IMR-90 (cell line): ENCODE data around the gene ACYP2. TPM values are rescaled to one million over a fixed set of nuclear protein-coding genes. Genes with fewer than 3 reads are reported as not detected.

Experiments
- ATAC-seq: fragments of 200-7000 bp; cut with Tn5 transposase; 2 replicates; pipeline ENCODE4 v1.9.1; 2020; ENCODE audit warnings: low read depth, mild to moderate bottlenecking, moderate library complexity
- BruUV-seq: library from RNA; stranded (reverse); fragments of 400-500 nt; replicated peaks from 2 replicates; lab custom pipeline; 2021; lab: Mats Ljungman, UMichigan
- CTCF ChIA-PET: fragments of 300-600 bp; formaldehyde crosslinking; extraction: SDS; loops from one replicate; lab custom pipeline; 2021; ENCODE audit warnings: antibody characterized with exemption; lab: Yijun Ruan, JAX
- POLR2A ChIA-PET: fragments of 300-600 bp; sonication (Branson Sonifier 250); formaldehyde crosslinking; loops from one replicate; lab custom pipeline; 2022; ENCODE audit warnings: antibody characterized with exemption; ENCODE audit not compliant: unreplicated experiment; lab: Charles Lee
- DNase-seq: peaks from one replicate; pipeline ENCODE4 v3.0.0; 2013
- H2AFZ ChIP-seq: replicated peaks from 2 replicates; pipeline ENCODE3; 2013; ENCODE audit warnings: low read length, mild to moderate bottlenecking; ENCODE audit not compliant: poor library complexity
- H2AK5ac ChIP-seq: 2 replicates; pipeline ENCODE4 v1.6.1; 2013; ENCODE audit warnings: low read depth, low read length, inconsistent platforms
- H2AK9ac ChIP-seq: replicated peaks from 2 replicates; pipeline ENCODE3; 2013; ENCODE audit warnings: mild to moderate bottlenecking, low read depth, low read length, moderate library complexity; ENCODE audit not compliant: poor library complexity
- H2BK120ac ChIP-seq: 2 replicates; pipeline ENCODE4 v1.6.1; 2013; ENCODE audit warnings: low read depth, low read length, inconsistent platforms
- H2BK15ac ChIP-seq: 3 replicates; pipeline ENCODE4 v1.6.1; 2013; ENCODE audit warnings: low read depth, low read length, inconsistent platforms
- H2BK20ac ChIP-seq: 2 replicates; pipeline ENCODE4 v1.6.1; 2013; ENCODE audit warnings: low read depth, mild to moderate bottlenecking, inconsistent platforms, low read length, moderate library complexity
- H2BK5ac ChIP-seq: 2 replicates; pipeline ENCODE4 v1.6.1; 2013; ENCODE audit warnings: mild to moderate bottlenecking, low read depth, low read length, inconsistent platforms; ENCODE audit not compliant: poor library complexity, severe bottlenecking
- H3K14ac ChIP-seq: replicated peaks from 2 replicates; pipeline ENCODE4 v1.6.1; 2013; ENCODE audit warnings: low read depth, low read length, inconsistent platforms
- H3K18ac ChIP-seq: 2 replicates; pipeline ENCODE4 v1.6.1; 2013; ENCODE audit warnings: low read depth, low read length, control low read depth
- H3K23ac ChIP-seq: 2 replicates; pipeline ENCODE4 v1.6.1; 2013; ENCODE audit warnings: low read depth, low read length, inconsistent platforms
- H3K27ac ChIP-seq: 2 replicates; pipeline ENCODE4 v1.5.1; 2013; ENCODE audit warnings: mild to moderate bottlenecking, control low read depth, low read length; ENCODE audit not compliant: insufficient read depth
- H3K27me3 ChIP-seq: 2 replicates; pipeline ENCODE4 v1.6.1; 2013; ENCODE audit warnings: low read length; ENCODE audit not compliant: control insufficient read depth, insufficient read depth
- H3K36me3 ChIP-seq: 2 replicates; pipeline ENCODE4 v1.6.1; 2013; ENCODE audit warnings: low read length, mixed read lengths; ENCODE audit not compliant: control insufficient read depth, insufficient read depth
- H3K4ac ChIP-seq: 2 replicates; pipeline ENCODE4 v1.6.1; 2013; ENCODE audit warnings: low read depth, low read length, inconsistent platforms
- H3K4me1 ChIP-seq: 2 replicates; pipeline ENCODE4 v1.6.1; 2013; ENCODE audit warnings: low read length, mixed read lengths; ENCODE audit not compliant: control insufficient read depth, insufficient read depth
- H3K4me2 ChIP-seq: 2 replicates; pipeline ENCODE4 v1.6.1; 2013; ENCODE audit warnings: low read depth, mild to moderate bottlenecking, control low read depth, low read length, moderate library complexity
- H3K4me3 ChIP-seq: 2 replicates; pipeline ENCODE4 v1.5.1; 2013; ENCODE audit warnings: low read depth, mild to moderate bottlenecking, control low read depth, low read length, moderate library complexity; ENCODE audit not compliant: insufficient read depth
- H3K56ac ChIP-seq: 2 replicates; pipeline ENCODE4 v1.6.1; 2013; ENCODE audit warnings: low read length, inconsistent platforms; ENCODE audit not compliant: insufficient read depth; ENCODE audit errors: extremely low read depth
- H3K79me1 ChIP-seq, 2 experiments: 2 replicates each; pipeline ENCODE4 v1.6.1; 2013; ENCODE audit warnings: low read length in 2 of 2, inconsistent platforms in 1 of 2, low read depth in 1 of 2
- H3K9ac ChIP-seq: 2 replicates; pipeline ENCODE4 v1.6.1; 2013; ENCODE audit warnings: low read depth, low read length, control low read depth
- H3K9me1 ChIP-seq: 2 replicates; pipeline ENCODE4 v1.6.1; 2013; ENCODE audit warnings: low read length, inconsistent platforms; ENCODE audit not compliant: insufficient read depth
- H3K9me3 ChIP-seq: 2 replicates; pipeline ENCODE4 v1.6.1; 2013; ENCODE audit warnings: low read length; ENCODE audit not compliant: control insufficient read depth, insufficient read depth
- H4K20me1 ChIP-seq: 2 replicates; pipeline ENCODE4 v1.6.1; 2013; ENCODE audit warnings: low read length, inconsistent platforms; ENCODE audit not compliant: insufficient read depth
- H4K5ac ChIP-seq: 2 replicates; pipeline ENCODE4 v1.6.1; 2013; ENCODE audit warnings: mild to moderate bottlenecking, low read depth, low read length, control low read depth
- H4K8ac ChIP-seq, 2 experiments: 2 replicates each; pipeline ENCODE4 v1.6.1; 2013; ENCODE audit warnings: low read depth in 2 of 2, low read length in 2 of 2, control low read depth in 1 of 2, inconsistent platforms in 1 of 2
- H4K91ac ChIP-seq: 2 replicates; pipeline ENCODE4 v1.6.1; 2013; ENCODE audit warnings: low read depth, low read length, inconsistent platforms; ENCODE audit not compliant: insufficient read depth
- FOS ChIP-seq: fragments of 150-350 bp; IDR thresholded peaks from 2 replicates; pipeline ENCODE4 v1.6.1; 2016; ENCODE audit warnings: low read depth, low read length
- POLR2A ChIP-seq: IDR thresholded peaks from 2 replicates; pipeline ENCODE4 v1.6.1; 2012; ENCODE audit warnings: mild to moderate bottlenecking, low read depth, low read length
- RAD21 ChIP-seq: IDR thresholded peaks from 2 replicates; pipeline ENCODE4 v1.6.1; 2012; ENCODE audit warnings: low read length, improper control_type of control experiment
- SMC3 ChIP-seq: fragments of 150-350 bp; IDR thresholded peaks from 2 replicates; pipeline ENCODE4 v1.6.1; 2016; ENCODE audit warnings: low read depth, mild to moderate bottlenecking, antibody characterized with exemption, low read length, moderate library complexity
- WGBS, 2 experiments: methylation state at CpG; one replicate each; pipeline versions ENCODE4 v1.1.5 to v1.1.7; 2013; ENCODE audit warnings: missing lambda C conversion rate in 2 of 2; ENCODE audit not compliant: insufficient read length in 1 of 2; ENCODE audit errors: extremely low coverage in 2 of 2; 5-methylcytosine and 5-hydroxymethylcytosine counted together
- dilution Hi-C: fragments of 300-500 bp; cut with HindIII; formaldehyde crosslinking; loops from one replicate; pipeline ENCODE4 v1.14.3; 2018; ENCODE audit warnings: low sequenced_read_pairs; ENCODE audit not compliant: unreplicated experiment
- in situ Hi-C: fragments of 300-500 bp; cut with MboI; formaldehyde crosslinking; loops from 3 replicates; pipeline ENCODE4 v1.14.3; 2019; ENCODE audit warnings: low sequenced_read_pairs, inconsistent platforms, mixed read lengths
- intact Hi-C: fragments of 100-400 bp; cut with micrococcal nuclease; formaldehyde crosslinking; loops from 2 replicates; pipeline ENCODE4 v1.10.0; 2022
- polyA plus RNA-seq, 3 experiments: library from polyadenylated mRNA; depleted of rRNA; stranded (reverse); fragments of >200 nt; gene quantifications; 2 replicates each; pipeline ENCODE4 v1.2.3, GENCODE V29; 2012; ENCODE audit warnings: low replicate concordance in 1 of 3
- total RNA-seq: library from RNA; depleted of rRNA; stranded (reverse); fragments of >200 nt; gene quantifications from 2 replicates; pipeline ENCODE4 v1.2.3, GENCODE V29; 2012
- TF ChIP-seq, protein P1 (sequence below): fragments of 150-350 bp; IDR thresholded peaks from 2 replicates; pipeline ENCODE4 v1.6.1; 2016; ENCODE audit warnings: low read depth, mild to moderate bottlenecking, low read length, moderate library complexity, borderline replicate concordance

The ACYP2 gene
- total and polyA plus RNA-seq, 2 of the 4 experiments (the other 2 are of a cell fraction) = 3.9 to 7.4 TPM

GRCh38 chr2:54183281-54183680 lies 67.9 kb downstream of the ACYP2 start:
- intact Hi-C loops (no loop called here), in situ Hi-C loops (no loop called here), dilution Hi-C loops (no loop called here)
- Histone ChIP-seq H3K4me2 (no peak overlapping the region), H2AFZ (no peak overlapping the region), H3K9ac (no peak overlapping the region), H2BK20ac (no peak overlapping the region), H3K23ac (no peak overlapping the region), H2BK5ac (no peak overlapping the region), H3K27me3 (no peaks in the 10 kb centered on the region), H2BK120ac (no peak overlapping the region), H4K8ac (no peak overlapping the region), H4K91ac (no peak overlapping the region), H3K56ac (no peak overlapping the region), H3K4me1 (no peaks in the 10 kb centered on the region), H3K27ac (no peak overlapping the region), H3K14ac (no peak overlapping the region), H4K5ac (no peak overlapping the region), H3K4me3 (no peak overlapping the region), H2AK5ac (no peak overlapping the region), H2AK9ac (no peak overlapping the region), H3K18ac (no peak overlapping the region), H2BK15ac (no peak overlapping the region), H4K20me1 (no peaks in the 10 kb centered on the region), H3K9me3 (no peaks in the 10 kb centered on the region), H3K9me1 (no peaks in the 10 kb centered on the region), H3K79me1 (no peaks in the 10 kb centered on the region), H3K4ac (no peak overlapping the region), H3K36me3 (no peaks in the 10 kb centered on the region)
- BruUV-seq = no TSS peak
- TF ChIP-seq SMC3 (no peak), FOS (no peak), POLR2A (no peak), RAD21 (no peak)
- TF ChIP-seq, protein P1, sequence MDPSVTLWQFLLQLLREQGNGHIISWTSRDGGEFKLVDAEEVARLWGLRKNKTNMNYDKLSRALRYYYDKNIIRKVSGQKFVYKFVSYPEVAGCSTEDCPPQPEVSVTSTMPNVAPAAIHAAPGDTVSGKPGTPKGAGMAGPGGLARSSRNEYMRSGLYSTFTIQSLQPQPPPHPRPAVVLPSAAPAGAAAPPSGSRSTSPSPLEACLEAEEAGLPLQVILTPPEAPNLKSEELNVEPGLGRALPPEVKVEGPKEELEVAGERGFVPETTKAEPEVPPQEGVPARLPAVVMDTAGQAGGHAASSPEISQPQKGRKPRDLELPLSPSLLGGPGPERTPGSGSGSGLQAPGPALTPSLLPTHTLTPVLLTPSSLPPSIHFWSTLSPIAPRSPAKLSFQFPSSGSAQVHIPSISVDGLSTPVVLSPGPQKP = no peak
- ChIA-PET CTCF (interaction anchor here (0.8 kb wide), 1 partner anchor 334 kb away, joined by 3 read pairs; no protein-coding TSS in a partner anchor), POLR2A (no interaction called here)
- no peak for DNase-seq
- no CpG with 5 or more reads among the region's 3 CpGs for WGBS, 2 experiments
- no peak for ATAC-seq
